ENCODE results near the gene DDX3Y. TPM values are rescaled to one million over a fixed set of nuclear protein-coding genes. Genes with fewer than 3 reads are reported as not detected.

Gene DDX3Y
- total RNA-seq (2013; cell fraction: nucleolus; rRNA removed): not detected in 2 replicates
- total RNA-seq (2014; rRNA removed): not detected in 2 replicates
- not detected in 2 replicates for total RNA-seq (2014; rRNA removed; fragmentation: Illumina TruSeq; extraction: Trizol)
- 0.21 and 0.37 TPM in 2 replicates for total RNA-seq (2021)
- not detected for polyA plus RNA-seq (2011; ENCODE audit: low read depth)
- polyA plus RNA-seq (2011; rRNA removed): not detected in 2 replicates
- polyA plus RNA-seq (2011; cell fraction: cytosol; rRNA removed): not detected in 2 replicates
- not detected in 2 replicates for polyA plus RNA-seq (2011; cell fraction: nucleus; rRNA removed)
- polyA plus RNA-seq (2012): not detected in 2 replicates
- polyA plus RNA-seq (2014; fragmentation: Illumina TruSeq; extraction: Trizol): not detected in 2 replicates
- not detected for polyA plus RNA-seq (2014; fragmentation: Nextera tagmentation; extraction: Ambion mirVana)
- not detected in 2 replicates for polyA plus RNA-seq (2014; rRNA removed)
- polyA plus RNA-seq (2016; fragmentation: Nextera tagmentation; extraction: Ambion mirVana): under 1 TPM in 1 of 2 experiments, not detected in 1; 0.03 TPM
- polyA minus RNA-seq (2011; rRNA and poly(A)+ RNA removed): not detected in 2 replicates
- not detected in 2 replicates for polyA minus RNA-seq (2011; cell fraction: cytosol; rRNA and poly(A)+ RNA removed)
- polyA minus RNA-seq (2011; cell fraction: nucleus; rRNA and poly(A)+ RNA removed): not detected in 2 replicates
- percentile 24 among the genes with signal in this experiment for Bru-seq, nascent RNA
- BruChase-seq, experiment 1, labeled RNA remaining after a 6-hour chase: percentile 14 among the genes with signal in this experiment
- BruChase-seq, experiment 2, labeled RNA remaining after a 2-hour chase: percentile 9 among the genes with signal in this experiment
- long read RNA-seq, experiment 1: 0 reads
- long read RNA-seq, experiment 2: 0 reads

GRCh38 chrY:12904618-12905516, at the start of gene DDX3Y:
Gene DDX3Y, plus strand, starts transcription at chrY:12904868. Its CDS starts 69 bp downstream, at chrY:12904937.
- H3K4me3 ChIP-seq: no peak within 1 kb of the TSS
- TF ChIP-seq ATF3 (IDR thresholded peaks at IDR 0.05; ENCODE audit: borderline replicate concordance, extremely low read depth, low read depth, low read length): no peak
- TF ChIP-seq ZBTB4 (CRISPR knock-in tag; IDR thresholded peaks at IDR 0.05): no peak
- no peak for TF ChIP-seq EP300 (IDR thresholded peaks at IDR 0.05; ENCODE audit: borderline replicate concordance in 1 of 2, control insufficient read depth in 1 of 2, low read depth in 2 of 2, low read length in 2 of 2)
- no peak for TF ChIP-seq SRF (IDR thresholded peaks at IDR 0.05; ENCODE audit: low read depth in 2 of 2, low read length in 2 of 2)
- ChIA-PET RAD21 (ENCODE audit: unreplicated experiment) (no interaction called here), SMC1A (ENCODE audit: uncharacterized antibody, unreplicated experiment) (no interaction called here), POLR2A (no interaction called here), CTCF (no interaction called here)
- H3K27ac ChIP-seq (ENCODE audit: control insufficient read depth, insufficient read depth): no peak within 1 kb of the TSS
- DNase-seq (ENCODE audit: low read depth, low spot score) (no peak), ATAC-seq (no peak), FAIRE-seq (no peak)
- H3K4me2 ChIP-seq (ENCODE audit: control insufficient read depth, insufficient read depth): no peak within 1 kb of the TSS
- H2AFZ ChIP-seq (ENCODE audit: control insufficient read depth, low read depth, low read length): no peak within 1 kb of the TSS
- BruUV-seq (replicated peaks): no TSS peak
- H3K27me3 ChIP-seq (replicated peaks in 1 of 2; ENCODE audit: control insufficient read depth in 2 of 2, insufficient read depth in 2 of 2, low read length in 1 of 2): no peaks in the 10 kb centered on the region
- intact Hi-C loops (cut with micrococcal nuclease; ENCODE audit: unreplicated experiment) (no loop called here), in situ Hi-C loops (cut with MboI) (no loop called here)
- H3K36me3 ChIP-seq (ENCODE audit: control insufficient read depth in 2 of 2, insufficient read depth in 2 of 2, low read length in 1 of 2): no peaks in the 10 kb centered on the region
- no CpG with 5 or more reads among the region's 54 CpGs for WGBS (ENCODE audit: insufficient coverage, insufficient replicate concordance, low lambda C conversion rate, missing lambda C conversion rate)
- no peaks in the 10 kb centered on the region for H3K79me2 ChIP-seq (ENCODE audit: control insufficient read depth, insufficient read depth, low read length)
- no peak within 1 kb of the TSS for H3K9ac ChIP-seq (ENCODE audit: control insufficient read depth, insufficient read depth, low read length)
- no peaks in the 10 kb centered on the region for H3K9me3 ChIP-seq (replicated peaks; ENCODE audit: control insufficient read depth, insufficient read depth, low read length)
- H3K4me1 ChIP-seq (ENCODE audit: control insufficient read depth, insufficient read depth, low read length): no peaks in the 10 kb centered on the region
- H4K20me1 ChIP-seq (ENCODE audit: control insufficient read depth, insufficient read depth): no peaks in the 10 kb centered on the region

Data from GM12878 (cell line).